IMR-90 (cell line): Measurements from ENCODE around the gene SSTR1.

ENCODE experiments used
- MAZ ChIP-seq: IDR thresholded peaks from 2 replicates; pipeline ENCODE4 v1.6.1; 2012; ENCODE audit warnings: low read depth, mild to moderate bottlenecking, low read length, improper control_type of control experiment, moderate library complexity, borderline replicate concordance
- TF ChIP-seq, protein P1 (sequence below): conservative IDR thresholded peaks from 2 replicates; pipeline ENCODE4 v1.5.1; 2012; ENCODE audit warnings: mild to moderate bottlenecking, low read depth, low read length, improper control_type of control experiment

GRCh38 chr14:38198425-38198824 lies 9.3 kb upstream of the SSTR1 start:
- TF ChIP-seq, protein P1, sequence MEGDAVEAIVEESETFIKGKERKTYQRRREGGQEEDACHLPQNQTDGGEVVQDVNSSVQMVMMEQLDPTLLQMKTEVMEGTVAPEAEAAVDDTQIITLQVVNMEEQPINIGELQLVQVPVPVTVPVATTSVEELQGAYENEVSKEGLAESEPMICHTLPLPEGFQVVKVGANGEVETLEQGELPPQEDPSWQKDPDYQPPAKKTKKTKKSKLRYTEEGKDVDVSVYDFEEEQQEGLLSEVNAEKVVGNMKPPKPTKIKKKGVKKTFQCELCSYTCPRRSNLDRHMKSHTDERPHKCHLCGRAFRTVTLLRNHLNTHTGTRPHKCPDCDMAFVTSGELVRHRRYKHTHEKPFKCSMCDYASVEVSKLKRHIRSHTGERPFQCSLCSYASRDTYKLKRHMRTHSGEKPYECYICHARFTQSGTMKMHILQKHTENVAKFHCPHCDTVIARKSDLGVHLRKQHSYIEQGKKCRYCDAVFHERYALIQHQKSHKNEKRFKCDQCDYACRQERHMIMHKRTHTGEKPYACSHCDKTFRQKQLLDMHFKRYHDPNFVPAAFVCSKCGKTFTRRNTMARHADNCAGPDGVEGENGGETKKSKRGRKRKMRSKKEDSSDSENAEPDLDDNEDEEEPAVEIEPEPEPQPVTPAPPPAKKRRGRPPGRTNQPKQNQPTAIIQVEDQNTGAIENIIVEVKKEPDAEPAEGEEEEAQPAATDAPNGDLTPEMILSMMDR, result no peak
- TF ChIP-seq MAZ, result no peak
